ENCODE data around the gene CHCHD6. TPM values are rescaled to one million over a fixed set of nuclear protein-coding genes. Genes with fewer than 3 reads are reported as not detected.

The CHCHD6 gene
- total RNA-seq, 1 experiment from 2014 or later: 36.3 TPM

DNA sequence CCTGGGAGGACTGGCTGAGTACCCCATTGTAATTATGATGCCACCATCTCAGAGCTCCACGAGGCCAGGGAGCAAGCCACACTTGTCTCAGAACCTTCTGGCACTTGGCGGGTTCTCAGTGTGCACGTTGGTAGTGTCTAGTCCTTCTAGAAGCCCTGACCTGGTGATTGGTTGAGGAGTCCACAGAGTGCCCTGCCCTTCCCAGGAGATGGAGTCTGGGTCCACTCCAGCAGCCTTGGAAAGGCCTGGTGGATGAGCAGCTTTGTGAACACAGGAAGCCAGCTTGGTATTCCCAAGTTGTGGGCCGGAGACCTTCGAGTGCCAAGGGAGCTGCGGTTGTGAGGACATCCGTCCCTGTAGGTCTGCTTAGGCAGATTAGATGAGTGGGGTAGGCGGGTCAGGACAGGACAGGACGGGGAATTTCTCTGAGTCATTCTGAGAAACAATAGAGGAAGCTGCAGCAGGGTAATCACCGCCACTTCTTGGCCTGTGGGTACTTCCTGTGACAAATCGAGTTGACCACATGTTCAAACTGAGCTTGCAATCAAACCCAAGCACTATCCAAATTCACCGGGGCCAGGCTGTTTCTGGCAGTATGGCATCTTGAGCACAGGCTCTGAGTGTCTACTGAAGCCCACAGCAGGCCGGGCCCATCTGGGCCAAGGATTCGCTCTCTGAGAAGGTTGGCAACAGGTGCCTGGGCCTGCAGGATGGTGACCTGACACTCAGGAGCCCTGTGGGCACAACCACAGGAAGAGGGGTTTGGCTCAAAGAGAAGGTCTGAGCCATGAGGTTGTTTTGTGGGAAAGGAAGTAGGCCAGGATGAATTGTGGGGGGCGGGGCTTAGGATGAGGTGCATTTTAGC lies 207.4 kb downstream of the CHCHD6 start:
- H3K4me2 ChIP-seq (ENCODE audit: low read length): peak overlapping the region; percentile 69
- H4K20me1 ChIP-seq (ENCODE audit: insufficient read depth): no peaks in the 10 kb centered on the region
- H3K27ac ChIP-seq (ENCODE audit: low read depth, low read length): peak overlapping the region; percentile 50
- DNase-seq (ENCODE audit: low read depth, low spot score) (peak; percentile 76), ATAC-seq (peak; percentile 90)
- H3K9ac ChIP-seq (ENCODE audit: low read length): peak overlapping the region; percentile 46
- H2AFZ ChIP-seq (ENCODE audit: low read depth, low read length, poor library complexity, severe bottlenecking): no peak overlapping the region
- no peaks in the 10 kb centered on the region for H3K9me2 ChIP-seq (ENCODE audit: insufficient read depth)
- no peaks in the 10 kb centered on the region for H3K36me3 ChIP-seq (ENCODE audit: control insufficient read depth in 1 of 2, insufficient read depth in 2 of 2, low read length in 2 of 2)
- no peaks in the 10 kb centered on the region for H3K27me3 ChIP-seq (ENCODE audit: insufficient read depth, low read length)
- ChIA-PET RAD21 (ENCODE audit: low non-redundant PET in 1 of 2, low total read pairs in 2 of 2, uncharacterized antibody in 2 of 2, unreplicated experiment in 2 of 2) (no interaction called here), POLR2A (no interaction called here), CTCF (no interaction called here)
- no TSS peak for BruUV-seq (replicated peaks)
- intact Hi-C loops (cut with micrococcal nuclease): loop anchor here (2.0 kb wide), 1 partner anchor 129 kb away; no protein-coding TSS in a partner anchor
- H3K9me3 ChIP-seq (ENCODE audit: control insufficient read depth in 1 of 2, insufficient read depth in 1 of 2, low read depth in 1 of 2, low read length in 2 of 2): no peaks in the 10 kb centered on the region
- no peaks in the 10 kb centered on the region for H3K79me2 ChIP-seq (ENCODE audit: insufficient read depth, low read length)
- peaks cover 2 to 49% of the 10 kb centered on the region in 2 experiments; a peak in 3 of 4 replicates for H3K4me1 ChIP-seq (ENCODE audit: control insufficient read depth in 1 of 2, insufficient read depth in 2 of 2, low read length in 2 of 2)
- H3K4me3 ChIP-seq (replicated peaks in 1 of 2; ENCODE audit: low read depth in 1 of 2, low read length in 2 of 2): peak overlapping the region in 1 of 2 experiments; percentile 29; a peak in 1 of 4 replicates
- TF ChIP-seq CEBPB (IDR thresholded peaks at IDR 0.05; ENCODE audit: low read depth): peak; percentile 35; the same call in 1 of the 2 replicates
- no peak for TF ChIP-seq ZFX (IDR thresholded peaks at IDR 0.05)
- TF ChIP-seq SRF (IDR thresholded peaks at IDR 0.05; ENCODE audit: low read depth): no peak
- peak; percentile 72 for TF ChIP-seq FOSL1 (IDR thresholded peaks at IDR 0.05; ENCODE audit: low read depth)
- TF ChIP-seq ELF1 (IDR thresholded peaks at IDR 0.05; ENCODE audit: borderline replicate concordance, low read depth): no peak
- no peak for TF ChIP-seq EZH2 (IDR thresholded peaks at IDR 0.05)
- no peak for TF ChIP-seq TCF7L2 (IDR thresholded peaks at IDR 0.05; ENCODE audit: borderline replicate concordance, extremely low read depth, insufficient read depth, insufficient read length)
- TF ChIP-seq EGR1 (IDR thresholded peaks at IDR 0.05; ENCODE audit: low read depth): no peak
- TF ChIP-seq POLR2A (IDR thresholded peaks at IDR 0.05; ENCODE audit: borderline replicate concordance, extremely low read depth, insufficient read depth, insufficient read length): no peak
- TF ChIP-seq SIN3A (IDR thresholded peaks at IDR 0.05; ENCODE audit: low read depth): no peak
- TF ChIP-seq JUND (IDR thresholded peaks at IDR 0.05): peak; percentile 68
- no peak for TF ChIP-seq RAD21 (IDR thresholded peaks at IDR 0.05; ENCODE audit: low read depth)
- TF ChIP-seq, protein P1, sequence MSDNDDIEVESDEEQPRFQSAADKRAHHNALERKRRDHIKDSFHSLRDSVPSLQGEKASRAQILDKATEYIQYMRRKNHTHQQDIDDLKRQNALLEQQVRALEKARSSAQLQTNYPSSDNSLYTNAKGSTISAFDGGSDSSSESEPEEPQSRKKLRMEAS (IDR thresholded peaks at IDR 0.05): peak; percentile 88
- TF ChIP-seq ZNF274 (IDR thresholded peaks at IDR 0.05; ENCODE audit: low read depth, low read length): no peak
- TF ChIP-seq EZH2phosphoT487 (IDR thresholded peaks at IDR 0.05; ENCODE audit: borderline replicate concordance): no peak
- no peak for TF ChIP-seq ZBTB33 (IDR thresholded peaks at IDR 0.05; ENCODE audit: extremely low read depth, insufficient replicate concordance, low read length)
- peak; percentile 77 for TF ChIP-seq SP1 (IDR thresholded peaks at IDR 0.05; ENCODE audit: low read depth)
- TF ChIP-seq, protein P2, sequence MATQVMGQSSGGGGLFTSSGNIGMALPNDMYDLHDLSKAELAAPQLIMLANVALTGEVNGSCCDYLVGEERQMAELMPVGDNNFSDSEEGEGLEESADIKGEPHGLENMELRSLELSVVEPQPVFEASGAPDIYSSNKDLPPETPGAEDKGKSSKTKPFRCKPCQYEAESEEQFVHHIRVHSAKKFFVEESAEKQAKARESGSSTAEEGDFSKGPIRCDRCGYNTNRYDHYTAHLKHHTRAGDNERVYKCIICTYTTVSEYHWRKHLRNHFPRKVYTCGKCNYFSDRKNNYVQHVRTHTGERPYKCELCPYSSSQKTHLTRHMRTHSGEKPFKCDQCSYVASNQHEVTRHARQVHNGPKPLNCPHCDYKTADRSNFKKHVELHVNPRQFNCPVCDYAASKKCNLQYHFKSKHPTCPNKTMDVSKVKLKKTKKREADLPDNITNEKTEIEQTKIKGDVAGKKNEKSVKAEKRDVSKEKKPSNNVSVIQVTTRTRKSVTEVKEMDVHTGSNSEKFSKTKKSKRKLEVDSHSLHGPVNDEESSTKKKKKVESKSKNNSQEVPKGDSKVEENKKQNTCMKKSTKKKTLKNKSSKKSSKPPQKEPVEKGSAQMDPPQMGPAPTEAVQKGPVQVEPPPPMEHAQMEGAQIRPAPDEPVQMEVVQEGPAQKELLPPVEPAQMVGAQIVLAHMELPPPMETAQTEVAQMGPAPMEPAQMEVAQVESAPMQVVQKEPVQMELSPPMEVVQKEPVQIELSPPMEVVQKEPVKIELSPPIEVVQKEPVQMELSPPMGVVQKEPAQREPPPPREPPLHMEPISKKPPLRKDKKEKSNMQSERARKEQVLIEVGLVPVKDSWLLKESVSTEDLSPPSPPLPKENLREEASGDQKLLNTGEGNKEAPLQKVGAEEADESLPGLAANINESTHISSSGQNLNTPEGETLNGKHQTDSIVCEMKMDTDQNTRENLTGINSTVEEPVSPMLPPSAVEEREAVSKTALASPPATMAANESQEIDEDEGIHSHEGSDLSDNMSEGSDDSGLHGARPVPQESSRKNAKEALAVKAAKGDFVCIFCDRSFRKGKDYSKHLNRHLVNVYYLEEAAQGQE (IDR thresholded peaks at IDR 0.05; ENCODE audit: low read depth): no peak
- TF ChIP-seq CBX3 (IDR thresholded peaks at IDR 0.05; ENCODE audit: low read depth): peak; percentile 76
- TF ChIP-seq, protein P3, sequence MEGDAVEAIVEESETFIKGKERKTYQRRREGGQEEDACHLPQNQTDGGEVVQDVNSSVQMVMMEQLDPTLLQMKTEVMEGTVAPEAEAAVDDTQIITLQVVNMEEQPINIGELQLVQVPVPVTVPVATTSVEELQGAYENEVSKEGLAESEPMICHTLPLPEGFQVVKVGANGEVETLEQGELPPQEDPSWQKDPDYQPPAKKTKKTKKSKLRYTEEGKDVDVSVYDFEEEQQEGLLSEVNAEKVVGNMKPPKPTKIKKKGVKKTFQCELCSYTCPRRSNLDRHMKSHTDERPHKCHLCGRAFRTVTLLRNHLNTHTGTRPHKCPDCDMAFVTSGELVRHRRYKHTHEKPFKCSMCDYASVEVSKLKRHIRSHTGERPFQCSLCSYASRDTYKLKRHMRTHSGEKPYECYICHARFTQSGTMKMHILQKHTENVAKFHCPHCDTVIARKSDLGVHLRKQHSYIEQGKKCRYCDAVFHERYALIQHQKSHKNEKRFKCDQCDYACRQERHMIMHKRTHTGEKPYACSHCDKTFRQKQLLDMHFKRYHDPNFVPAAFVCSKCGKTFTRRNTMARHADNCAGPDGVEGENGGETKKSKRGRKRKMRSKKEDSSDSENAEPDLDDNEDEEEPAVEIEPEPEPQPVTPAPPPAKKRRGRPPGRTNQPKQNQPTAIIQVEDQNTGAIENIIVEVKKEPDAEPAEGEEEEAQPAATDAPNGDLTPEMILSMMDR (IDR thresholded peaks at IDR 0.05 in 2 of 3, conservative IDR thresholded peaks at IDR 0.05 in 1 of 3; ENCODE audit: borderline replicate concordance in 1 of 3, insufficient read depth in 1 of 3, low read depth in 2 of 3, low read length in 2 of 3): no peak

Measured in HCT116 (cell line).